MCF 10A (cell line): Measurements from ENCODE around the gene IPO13. TPM values are rescaled to one million over a fixed set of nuclear protein-coding genes. Genes with fewer than 3 reads are reported as not detected.

Experiments
- BruUV-seq: library from RNA; stranded (reverse); fragments of 400-500 nt; replicated peaks from 2 replicates; lab custom pipeline; 2021; lab: Mats Ljungman, UMichigan
- CTCF ChIA-PET: fragments of 300-600 bp; sonication (Branson Sonifier 250); formaldehyde crosslinking; extraction: SDS; loops from one replicate; lab custom pipeline; 2021; ENCODE audit warnings: antibody characterized with exemption, inconsistent platforms; lab: Yijun Ruan, JAX
- POLR2A ChIA-PET: fragments of 300-600, 350-650 bp; sonication (Branson Sonifier 250); formaldehyde crosslinking; extraction: SDS; loops from one replicate; lab custom pipeline; 2020; ENCODE audit warnings: antibody characterized with exemption, inconsistent platforms; lab: Yijun Ruan, JAX
- DNase-seq: peaks from one replicate; pipeline ENCODE4 v3.0.0-alpha.2; 2018; ENCODE audit not compliant: unreplicated experiment
- H3K27ac Mint-ChIP-seq: one replicate; pipeline ENCODE4 v1.8.0; 2022; ENCODE audit warnings: mild to moderate bottlenecking, low read depth, mixed read lengths; ENCODE audit not compliant: unreplicated experiment
- H3K27me3 Mint-ChIP-seq: one replicate; pipeline ENCODE4 v1.8.0; 2022; ENCODE audit warnings: mixed read lengths; ENCODE audit not compliant: insufficient read depth, unreplicated experiment
- H3K36me3 Mint-ChIP-seq: one replicate; pipeline ENCODE4 v1.8.0; 2022; ENCODE audit warnings: mild to moderate bottlenecking, moderate library complexity, mixed read lengths; ENCODE audit not compliant: insufficient read depth, unreplicated experiment
- H3K4me1 Mint-ChIP-seq: one replicate; pipeline ENCODE4 v1.8.0; 2022; ENCODE audit warnings: mixed read lengths; ENCODE audit not compliant: insufficient read depth, unreplicated experiment
- H3K4me3 Mint-ChIP-seq: one replicate; pipeline ENCODE4 v1.8.0; 2022; ENCODE audit warnings: mild to moderate bottlenecking, moderate library complexity, mixed read lengths; ENCODE audit not compliant: unreplicated experiment
- H3K9me3 Mint-ChIP-seq: one replicate; pipeline ENCODE4 v1.8.0; 2022; ENCODE audit warnings: mixed read lengths; ENCODE audit not compliant: unreplicated experiment
- intact Hi-C: fragments of 100-400 bp; cut with micrococcal nuclease; formaldehyde crosslinking; loops from 2 replicates; pipeline ENCODE4 v1.14.1; 2022
- total RNA-seq: library from RNA; stranded (reverse); gene quantifications from 2 replicates; pipeline ENCODE4 v1.2.3, GENCODE V29; 2022
- TF ChIP-seq, protein P1 (sequence below): fragments of 200-600 bp; IDR thresholded peaks from one replicate; pipeline ENCODE4 v1.8.0; 2022; ENCODE audit warnings: antibody characterized with exemption, mild to moderate bottlenecking; ENCODE audit not compliant: unreplicated experiment

IPO13 gene
- total RNA-seq, 1 experiment from 2014 or later: 23.9 TPM

DNA sequence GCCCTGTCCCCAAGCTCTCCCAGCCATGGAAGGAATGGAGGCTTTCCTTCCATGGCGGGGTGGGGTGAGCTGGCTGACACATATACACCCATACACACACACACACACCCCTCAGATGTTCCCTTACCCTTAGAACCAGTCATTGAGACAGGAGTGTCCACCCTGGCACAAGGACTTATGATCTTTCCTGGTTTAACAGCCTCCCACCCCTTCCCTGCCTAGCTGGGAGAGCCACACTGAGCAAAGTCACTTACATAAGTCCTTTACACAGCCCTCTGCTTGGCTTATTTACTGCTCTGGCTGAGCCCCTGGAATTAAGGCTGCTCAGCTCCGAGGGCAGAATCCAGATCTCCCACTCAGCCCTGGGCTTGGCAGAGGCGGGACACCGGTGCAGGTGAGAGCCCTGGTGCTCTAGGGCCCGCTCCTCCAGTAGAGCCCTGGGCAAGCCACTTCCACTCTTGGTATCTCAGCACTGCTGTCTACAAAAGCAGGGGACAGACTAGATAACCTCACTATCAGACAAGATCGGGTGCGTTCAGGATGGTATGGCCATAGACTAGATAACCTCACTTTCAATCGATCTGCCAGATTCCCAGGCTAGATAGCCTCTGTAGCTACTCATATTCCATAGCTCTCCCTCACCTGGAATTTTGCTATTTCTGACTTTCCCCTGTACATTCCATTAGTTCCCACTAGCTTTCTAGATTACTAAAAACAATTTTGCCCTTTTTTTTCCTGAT is 67.8 kb downstream of the IPO13 start:
- TF ChIP-seq, protein P1, sequence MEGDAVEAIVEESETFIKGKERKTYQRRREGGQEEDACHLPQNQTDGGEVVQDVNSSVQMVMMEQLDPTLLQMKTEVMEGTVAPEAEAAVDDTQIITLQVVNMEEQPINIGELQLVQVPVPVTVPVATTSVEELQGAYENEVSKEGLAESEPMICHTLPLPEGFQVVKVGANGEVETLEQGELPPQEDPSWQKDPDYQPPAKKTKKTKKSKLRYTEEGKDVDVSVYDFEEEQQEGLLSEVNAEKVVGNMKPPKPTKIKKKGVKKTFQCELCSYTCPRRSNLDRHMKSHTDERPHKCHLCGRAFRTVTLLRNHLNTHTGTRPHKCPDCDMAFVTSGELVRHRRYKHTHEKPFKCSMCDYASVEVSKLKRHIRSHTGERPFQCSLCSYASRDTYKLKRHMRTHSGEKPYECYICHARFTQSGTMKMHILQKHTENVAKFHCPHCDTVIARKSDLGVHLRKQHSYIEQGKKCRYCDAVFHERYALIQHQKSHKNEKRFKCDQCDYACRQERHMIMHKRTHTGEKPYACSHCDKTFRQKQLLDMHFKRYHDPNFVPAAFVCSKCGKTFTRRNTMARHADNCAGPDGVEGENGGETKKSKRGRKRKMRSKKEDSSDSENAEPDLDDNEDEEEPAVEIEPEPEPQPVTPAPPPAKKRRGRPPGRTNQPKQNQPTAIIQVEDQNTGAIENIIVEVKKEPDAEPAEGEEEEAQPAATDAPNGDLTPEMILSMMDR: no peak
- H3K4me3 Mint-ChIP-seq: no peak overlapping the region
- no TSS peak for BruUV-seq
- ChIA-PET POLR2A (no interaction called here), CTCF (interaction anchor here (0.6 to 2.5 kb wide), 6 partner anchors 9 to 638 kb away, joined by 3 to 22 read pairs (median 6); no protein-coding TSS in a partner anchor)
- H3K27ac Mint-ChIP-seq: no peak overlapping the region
- H3K9me3 Mint-ChIP-seq: no peaks in the 10 kb centered on the region
- no peaks in the 10 kb centered on the region for H3K27me3 Mint-ChIP-seq
- no peaks in the 10 kb centered on the region for H3K36me3 Mint-ChIP-seq
- H3K4me1 Mint-ChIP-seq: no peaks in the 10 kb centered on the region
- intact Hi-C loops: no loop called here
- no peak for DNase-seq

GRCh38 chr1:44015206-44015605 is 68.5 kb downstream of the IPO13 start:
- intact Hi-C loops: no loop called here
- no peak for DNase-seq
- H3K27ac Mint-ChIP-seq: no peak overlapping the region
- POLR2A ChIA-PET: no interaction called here
- no peaks in the 10 kb centered on the region for H3K36me3 Mint-ChIP-seq
- H3K27me3 Mint-ChIP-seq: no peaks in the 10 kb centered on the region
- CTCF ChIA-PET: interaction anchor here (1.3 to 2.5 kb wide), 4 partner anchors 10 to 637 kb away, joined by 4 to 22 read pairs (median 10); no protein-coding TSS in a partner anchor
- H3K9me3 Mint-ChIP-seq: no peaks in the 10 kb centered on the region
- BruUV-seq: no TSS peak
- no peak overlapping the region for H3K4me3 Mint-ChIP-seq
- H3K4me1 Mint-ChIP-seq: no peaks in the 10 kb centered on the region
- TF ChIP-seq, protein P1: no peak

DNA sequence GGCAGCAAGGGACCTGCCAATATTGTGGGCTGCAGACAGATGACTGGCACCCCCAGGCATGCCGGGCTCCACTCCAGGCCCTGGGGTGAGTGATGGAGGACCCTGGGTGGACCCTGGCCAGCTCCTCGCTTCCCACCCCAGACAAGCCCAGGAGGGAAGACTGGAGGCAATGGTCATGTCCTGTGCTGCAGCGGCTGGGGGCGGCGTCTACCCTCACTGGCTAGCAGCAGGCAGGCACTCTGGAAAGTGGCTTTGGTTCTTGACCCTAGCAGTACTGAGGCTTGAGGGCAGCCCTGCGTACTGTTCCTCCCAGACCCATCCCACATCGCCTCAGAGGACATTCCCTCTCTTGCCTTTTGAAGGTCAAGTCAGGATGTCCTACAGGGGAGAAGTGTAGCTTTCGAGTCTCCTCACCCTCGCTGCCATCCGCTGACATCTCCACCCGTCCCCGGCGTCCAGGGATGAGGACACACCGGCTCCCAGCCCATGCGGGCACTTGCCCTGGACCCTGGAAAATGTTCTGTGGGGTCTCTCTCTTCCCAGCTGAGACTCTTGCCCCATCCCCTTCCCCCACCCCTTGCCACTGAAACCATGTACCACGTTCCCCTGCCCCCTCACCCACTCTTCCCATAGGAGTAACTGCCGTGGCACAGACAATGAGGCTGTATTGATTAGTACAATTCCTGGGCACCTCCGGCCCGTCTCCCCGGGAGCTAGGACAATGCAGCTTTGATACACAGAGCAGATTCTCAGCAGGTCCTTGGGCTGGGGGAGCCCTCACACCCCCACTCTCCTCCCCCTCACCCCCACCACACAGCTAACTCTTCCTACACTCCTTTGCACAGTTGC is 69.5 kb downstream of the IPO13 start:
- no peak overlapping the region for H3K4me3 Mint-ChIP-seq
- H3K27ac Mint-ChIP-seq: no peak overlapping the region
- intact Hi-C loops: no loop called here
- H3K4me1 Mint-ChIP-seq: no peaks in the 10 kb centered on the region
- no peak for DNase-seq
- POLR2A ChIA-PET: interaction anchor here (0.6 kb wide), 1 partner anchor 13 kb away, joined by 3 read pairs; no protein-coding TSS in a partner anchor
- no peaks in the 10 kb centered on the region for H3K9me3 Mint-ChIP-seq
- H3K36me3 Mint-ChIP-seq: no peaks in the 10 kb centered on the region
- H3K27me3 Mint-ChIP-seq: no peaks in the 10 kb centered on the region
- TF ChIP-seq, protein P1: no peak
- CTCF ChIA-PET: interaction anchor here (1.0 to 1.3 kb wide), 2 partner anchors 10 to 32 kb away, joined by 4 read pairs; no protein-coding TSS in a partner anchor
- no TSS peak for BruUV-seq
